EH (cell line): Measurements from ENCODE around the gene NUAK2.

Source experiments
- DNase-seq: peaks from one replicate; pipeline ENCODE4 v3.0.0-alpha.2; 2015; ENCODE audit warnings: low read depth

Gene NUAK2

GRCh38 chr1:205275133-205275532 is 46.4 kb downstream of the NUAK2 start:
- no peak for DNase-seq

GRCh38 chr1:205274041-205274691 is 47.4 kb downstream of the NUAK2 start:
- no peak for DNase-seq

- DNase-seq, result peak; percentile 81
Measured at GRCh38 chr1:205273551-205273982, 48.0 kb downstream of the NUAK2 start.

GRCh38 chr1:205272536-205272935 is 49.0 kb downstream of the NUAK2 start:
- DNase-seq, result no peak

- DNase-seq, result no peak
Measured at GRCh38 chr1:205271745-205272144, 49.8 kb downstream of the NUAK2 start.

GRCh38 chr1:205271277-205271676 is 50.3 kb downstream of the NUAK2 start:
- DNase-seq, result peak; percentile 68

GRCh38 chr1:205270764-205271163 is 50.8 kb downstream of the NUAK2 start:
- peak; percentile 67 for DNase-seq

- no peak for DNase-seq
Measured at GRCh38 chr1:205270271-205270670, 51.3 kb downstream of the NUAK2 start.

- no peak for DNase-seq
Measured at GRCh38 chr1:205269711-205270110, 51.8 kb downstream of the NUAK2 start.

GRCh38 chr1:205268846-205269680 is 52.5 kb downstream of the NUAK2 start:
- no peak for DNase-seq

- DNase-seq, result no peak
Measured at GRCh38 chr1:205267306-205267902, 54.1 kb downstream of the NUAK2 start.

- no peak for DNase-seq
Measured at GRCh38 chr1:205266611-205267305, 54.8 kb downstream of the NUAK2 start.

GRCh38 chr1:205263580-205264190 is 57.9 kb downstream of the NUAK2 start:
- peak; percentile 63 for DNase-seq

- DNase-seq, result peak; percentile 48
Measured at GRCh38 chr1:205262731-205263171, 58.8 kb downstream of the NUAK2 start.

- DNase-seq, result peak; percentile 82
Measured at GRCh38 chr1:205261946-205262691, 59.4 kb downstream of the NUAK2 start.

GRCh38 chr1:205260948-205261732 is 60.4 kb downstream of the NUAK2 start:
- peak; percentile 71 for DNase-seq

- no peak for DNase-seq
Measured at GRCh38 chr1:205259998-205260397, 61.5 kb downstream of the NUAK2 start.

GRCh38 chr1:205259324-205259832 is 62.2 kb downstream of the NUAK2 start:
- peak; percentile 43 for DNase-seq

GRCh38 chr1:205258719-205259118 is 62.8 kb downstream of the NUAK2 start:
- peak; percentile 78 for DNase-seq

- peak; percentile 60 for DNase-seq
Measured at GRCh38 chr1:205258261-205258691, 63.3 kb downstream of the NUAK2 start.
